Measurements from ENCODE around the gene FOXL3. TPM values are rescaled to one million over a fixed set of nuclear protein-coding genes. Genes with fewer than 3 reads are reported as not detected.

FOXL3 gene
- total and polyA plus RNA-seq, 2 experiments from 2014 or later: not detected

- Histone ChIP-seq H3K4me1 (ENCODE audit: insufficient read depth) (no peaks in the 10 kb centered on the region), H3K36me3 (ENCODE audit: insufficient read depth) (peaks cover 4% of the 10 kb centered on the region; the same call in 1 of the 2 replicates), H3F3A (replicated peaks; ENCODE audit: low read depth) (no peaks in the 10 kb centered on the region), H3K4me3 (no peak overlapping the region), H4K20me1 (replicated peaks; ENCODE audit: insufficient read depth) (no peaks in the 10 kb centered on the region), H3K27me3 (ENCODE audit: insufficient read depth) (no peaks in the 10 kb centered on the region), H3K79me2 (replicated peaks; ENCODE audit: insufficient read depth) (no peaks in the 10 kb centered on the region), H3K4me2 (no peak overlapping the region), H3K27ac (ENCODE audit: low read depth) (no peak overlapping the region), H2AFZ (no peak overlapping the region), H3K9me2 (ENCODE audit: insufficient read depth) (no peaks in the 10 kb centered on the region)
- H3K36me3 Mint-ChIP-seq (ENCODE audit: low read depth): peaks cover 53% of the 10 kb centered on the region
- DNase-seq (ENCODE audit: low spot score) (no peak), ATAC-seq (no peak)
- no peak overlapping the region for H3K4me3 Mint-ChIP-seq
- peaks cover 14% of the 10 kb centered on the region for H3K27me3 Mint-ChIP-seq (ENCODE audit: insufficient read depth, low read depth, poor library complexity)
- H3K4me1 Mint-ChIP-seq: no peaks in the 10 kb centered on the region; the same call in 2 of the 3 replicates
- peaks cover 93% of the 10 kb centered on the region for H3K9me3 Mint-ChIP-seq
- H3K27ac Mint-ChIP-seq: no peak overlapping the region
- TF ChIP-seq ZNF331 (CRISPR knock-in tag; IDR thresholded peaks at IDR 0.05; ENCODE audit: low read depth) (no peak), ZNF114 (CRISPR knock-in tag; IDR thresholded peaks at IDR 0.05) (no peak), STAT1 (IDR thresholded peaks at IDR 0.05; ENCODE audit: unreplicated experiment) (no peak), EZH2phosphoT487 (IDR thresholded peaks at IDR 0.05; ENCODE audit: unreplicated experiment) (no peak), JUNB (IDR thresholded peaks at IDR 0.05; ENCODE audit: unreplicated experiment) (no peak), REST (IDR thresholded peaks at IDR 0.05; ENCODE audit: unreplicated experiment) (no peak), NANOG (IDR thresholded peaks at IDR 0.05; ENCODE audit: borderline replicate concordance) (no peak), CREB1 (CRISPR knock-in tag; IDR thresholded peaks at IDR 0.05; ENCODE audit: low read depth) (no peak), CTCF (conservative IDR thresholded peaks at IDR 0.05; ENCODE audit: low read depth in 2 of 2) (no peak), EZH2 (IDR thresholded peaks at IDR 0.05; ENCODE audit: low read depth, unreplicated experiment) (no peak), POLR2AphosphoS5 (IDR thresholded peaks at IDR 0.05; ENCODE audit: low read depth) (no peak)
- TF ChIP-seq, protein P1, sequence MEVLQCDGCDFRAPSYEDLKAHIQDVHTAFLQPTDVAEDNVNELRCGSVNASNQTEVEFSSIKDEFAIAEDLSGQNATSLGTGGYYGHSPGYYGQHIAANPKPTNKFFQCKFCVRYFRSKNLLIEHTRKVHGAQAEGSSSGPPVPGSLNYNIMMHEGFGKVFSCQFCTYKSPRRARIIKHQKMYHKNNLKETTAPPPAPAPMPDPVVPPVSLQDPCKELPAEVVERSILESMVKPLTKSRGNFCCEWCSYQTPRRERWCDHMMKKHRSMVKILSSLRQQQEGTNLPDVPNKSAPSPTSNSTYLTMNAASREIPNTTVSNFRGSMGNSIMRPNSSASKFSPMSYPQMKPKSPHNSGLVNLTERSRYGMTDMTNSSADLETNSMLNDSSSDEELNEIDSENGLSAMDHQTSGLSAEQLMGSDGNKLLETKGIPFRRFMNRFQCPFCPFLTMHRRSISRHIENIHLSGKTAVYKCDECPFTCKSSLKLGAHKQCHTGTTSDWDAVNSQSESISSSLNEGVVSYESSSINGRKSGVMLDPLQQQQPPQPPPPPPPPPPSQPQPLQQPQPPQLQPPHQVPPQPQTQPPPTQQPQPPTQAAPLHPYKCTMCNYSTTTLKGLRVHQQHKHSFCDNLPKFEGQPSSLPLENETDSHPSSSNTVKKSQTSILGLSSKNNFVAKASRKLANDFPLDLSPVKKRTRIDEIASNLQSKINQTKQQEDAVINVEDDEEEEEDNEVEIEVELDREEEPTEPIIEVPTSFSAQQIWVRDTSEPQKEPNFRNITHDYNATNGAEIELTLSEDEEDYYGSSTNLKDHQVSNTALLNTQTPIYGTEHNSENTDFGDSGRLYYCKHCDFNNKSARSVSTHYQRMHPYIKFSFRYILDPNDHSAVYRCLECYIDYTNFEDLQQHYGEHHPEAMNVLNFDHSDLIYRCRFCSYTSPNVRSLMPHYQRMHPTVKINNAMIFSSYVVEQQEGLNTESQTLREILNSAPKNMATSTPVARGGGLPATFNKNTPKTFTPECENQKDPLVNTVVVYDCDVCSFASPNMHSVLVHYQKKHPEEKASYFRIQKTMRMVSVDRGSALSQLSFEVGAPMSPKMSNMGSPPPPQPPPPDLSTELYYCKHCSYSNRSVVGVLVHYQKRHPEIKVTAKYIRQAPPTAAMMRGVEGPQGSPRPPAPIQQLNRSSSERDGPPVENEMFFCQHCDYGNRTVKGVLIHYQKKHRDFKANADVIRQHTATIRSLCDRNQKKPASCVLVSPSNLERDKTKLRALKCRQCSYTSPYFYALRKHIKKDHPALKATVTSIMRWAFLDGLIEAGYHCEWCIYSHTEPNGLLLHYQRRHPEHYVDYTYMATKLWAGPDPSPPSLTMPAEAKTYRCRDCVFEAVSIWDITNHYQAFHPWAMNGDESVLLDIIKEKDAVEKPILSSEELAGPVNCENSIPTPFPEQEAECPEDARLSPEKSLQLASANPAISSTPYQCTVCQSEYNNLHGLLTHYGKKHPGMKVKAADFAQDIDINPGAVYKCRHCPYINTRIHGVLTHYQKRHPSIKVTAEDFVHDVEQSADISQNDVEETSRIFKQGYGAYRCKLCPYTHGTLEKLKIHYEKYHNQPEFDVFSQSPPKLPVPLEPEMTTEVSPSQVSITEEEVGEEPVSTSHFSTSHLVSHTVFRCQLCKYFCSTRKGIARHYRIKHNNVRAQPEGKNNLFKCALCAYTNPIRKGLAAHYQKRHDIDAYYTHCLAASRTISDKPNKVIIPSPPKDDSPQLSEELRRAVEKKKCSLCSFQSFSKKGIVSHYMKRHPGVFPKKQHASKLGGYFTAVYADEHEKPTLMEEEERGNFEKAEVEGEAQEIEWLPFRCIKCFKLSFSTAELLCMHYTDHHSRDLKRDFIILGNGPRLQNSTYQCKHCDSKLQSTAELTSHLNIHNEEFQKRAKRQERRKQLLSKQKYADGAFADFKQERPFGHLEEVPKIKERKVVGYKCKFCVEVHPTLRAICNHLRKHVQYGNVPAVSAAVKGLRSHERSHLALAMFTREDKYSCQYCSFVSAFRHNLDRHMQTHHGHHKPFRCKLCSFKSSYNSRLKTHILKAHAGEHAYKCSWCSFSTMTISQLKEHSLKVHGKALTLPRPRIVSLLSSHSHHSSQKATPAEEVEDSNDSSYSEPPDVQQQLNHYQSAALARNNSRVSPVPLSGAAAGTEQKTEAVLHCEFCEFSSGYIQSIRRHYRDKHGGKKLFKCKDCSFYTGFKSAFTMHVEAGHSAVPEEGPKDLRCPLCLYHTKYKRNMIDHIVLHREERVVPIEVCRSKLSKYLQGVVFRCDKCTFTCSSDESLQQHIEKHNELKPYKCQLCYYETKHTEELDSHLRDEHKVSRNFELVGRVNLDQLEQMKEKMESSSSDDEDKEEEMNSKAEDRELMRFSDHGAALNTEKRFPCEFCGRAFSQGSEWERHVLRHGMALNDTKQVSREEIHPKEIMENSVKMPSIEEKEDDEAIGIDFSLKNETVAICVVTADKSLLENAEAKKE (CRISPR knock-in tag; IDR thresholded peaks at IDR 0.05): no peak
Observed at GRCh38 chr7:272108-272615, 17.8 kb upstream of the FOXL3 start.

Data from GM23338 (cell line).